ENCODE data around the gene CLASRP.

- TF ChIP-seq, protein P1, sequence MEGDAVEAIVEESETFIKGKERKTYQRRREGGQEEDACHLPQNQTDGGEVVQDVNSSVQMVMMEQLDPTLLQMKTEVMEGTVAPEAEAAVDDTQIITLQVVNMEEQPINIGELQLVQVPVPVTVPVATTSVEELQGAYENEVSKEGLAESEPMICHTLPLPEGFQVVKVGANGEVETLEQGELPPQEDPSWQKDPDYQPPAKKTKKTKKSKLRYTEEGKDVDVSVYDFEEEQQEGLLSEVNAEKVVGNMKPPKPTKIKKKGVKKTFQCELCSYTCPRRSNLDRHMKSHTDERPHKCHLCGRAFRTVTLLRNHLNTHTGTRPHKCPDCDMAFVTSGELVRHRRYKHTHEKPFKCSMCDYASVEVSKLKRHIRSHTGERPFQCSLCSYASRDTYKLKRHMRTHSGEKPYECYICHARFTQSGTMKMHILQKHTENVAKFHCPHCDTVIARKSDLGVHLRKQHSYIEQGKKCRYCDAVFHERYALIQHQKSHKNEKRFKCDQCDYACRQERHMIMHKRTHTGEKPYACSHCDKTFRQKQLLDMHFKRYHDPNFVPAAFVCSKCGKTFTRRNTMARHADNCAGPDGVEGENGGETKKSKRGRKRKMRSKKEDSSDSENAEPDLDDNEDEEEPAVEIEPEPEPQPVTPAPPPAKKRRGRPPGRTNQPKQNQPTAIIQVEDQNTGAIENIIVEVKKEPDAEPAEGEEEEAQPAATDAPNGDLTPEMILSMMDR (IDR thresholded peaks at IDR 0.05), result no peak
- no peak for TF ChIP-seq POLR2A (IDR thresholded peaks at IDR 0.05)
Measured at GRCh38 chr19:45068041-45068440, 29.2 kb downstream of the CLASRP start.
